Activated naive CD8-positive, alpha-beta T cell treated with anti-CD3 and anti-CD28 coated beads for 36 hours (primary cell): ENCODE measurements around the gene FAM20B. TPM values are rescaled to one million over a fixed set of nuclear protein-coding genes. Genes with fewer than 3 reads are reported as not detected.

Experiments
- DNase-seq: peaks from one replicate; pipeline ENCODE4 v3.0.0; 2021
- H3K27ac Mint-ChIP-seq: one replicate; pipeline ENCODE4 v1.8.0; 2022; ENCODE audit warnings: mild to moderate bottlenecking, moderate library complexity, mixed read lengths
- H3K27me3 Mint-ChIP-seq: one replicate; pipeline ENCODE4 v1.8.0; 2022; ENCODE audit warnings: mild to moderate bottlenecking, mixed read lengths
- H3K36me3 Mint-ChIP-seq: one replicate; pipeline ENCODE4 v1.8.0; 2021; ENCODE audit warnings: mild to moderate bottlenecking, mixed read lengths
- H3K4me1 Mint-ChIP-seq: one replicate; pipeline ENCODE4 v1.8.0; 2021; ENCODE audit warnings: mixed read lengths
- H3K4me3 Mint-ChIP-seq: one replicate; pipeline ENCODE4 v1.8.0; 2022; ENCODE audit warnings: mild to moderate bottlenecking, moderate library complexity, mixed read lengths
- H3K9me3 Mint-ChIP-seq: one replicate; pipeline ENCODE4 v1.8.0; 2022; ENCODE audit warnings: mixed read lengths
- total RNA-seq, 2 experiments: library from RNA; stranded (reverse); gene quantifications; one replicate each; pipeline ENCODE4 v1.2.3, GENCODE V29; 2021

FAM20B gene
- total RNA-seq, 2 experiments from 2014 or later: 37.4 to 42.6 TPM

- no peak overlapping the region for H3K27ac Mint-ChIP-seq
- no peaks in the 10 kb centered on the region for H3K4me1 Mint-ChIP-seq
- no peaks in the 10 kb centered on the region for H3K36me3 Mint-ChIP-seq
- no peak overlapping the region for H3K4me3 Mint-ChIP-seq
- H3K9me3 Mint-ChIP-seq: no peaks in the 10 kb centered on the region
- H3K27me3 Mint-ChIP-seq: no peaks in the 10 kb centered on the region
- no peak for DNase-seq
Observed at GRCh38 chr1:179014123-179014522, 11.6 kb upstream of the FAM20B start.

DNA sequence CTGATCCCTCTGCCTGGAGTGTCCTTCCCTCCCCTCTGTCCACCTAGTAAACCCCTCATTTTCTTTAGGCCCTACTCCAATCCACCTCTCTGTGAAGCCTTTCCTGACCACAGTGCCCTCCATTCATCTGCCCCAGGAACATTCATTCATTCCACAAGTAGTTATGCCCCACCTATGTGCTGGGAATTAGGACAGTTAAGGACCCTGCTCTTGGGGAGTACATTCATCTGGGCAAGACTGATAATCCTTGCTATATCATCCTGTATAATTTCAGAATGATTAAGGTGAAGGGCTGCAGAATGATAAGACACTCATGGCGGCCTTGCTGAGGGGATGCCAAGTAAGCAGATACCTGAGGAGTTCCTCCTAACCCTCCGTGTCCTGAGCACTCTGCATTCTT lies 10.3 kb upstream of the FAM20B start:
- Mint-ChIP-seq H3K27ac (no peak overlapping the region), H3K9me3 (no peaks in the 10 kb centered on the region), H3K36me3 (no peaks in the 10 kb centered on the region), H3K27me3 (no peaks in the 10 kb centered on the region), H3K4me3 (no peak overlapping the region), H3K4me1 (no peaks in the 10 kb centered on the region)
- no peak for DNase-seq

GRCh38 chr1:179016706-179017382 lies 8.8 kb upstream of the FAM20B start:
- no peaks in the 10 kb centered on the region for H3K4me1 Mint-ChIP-seq

DNA sequence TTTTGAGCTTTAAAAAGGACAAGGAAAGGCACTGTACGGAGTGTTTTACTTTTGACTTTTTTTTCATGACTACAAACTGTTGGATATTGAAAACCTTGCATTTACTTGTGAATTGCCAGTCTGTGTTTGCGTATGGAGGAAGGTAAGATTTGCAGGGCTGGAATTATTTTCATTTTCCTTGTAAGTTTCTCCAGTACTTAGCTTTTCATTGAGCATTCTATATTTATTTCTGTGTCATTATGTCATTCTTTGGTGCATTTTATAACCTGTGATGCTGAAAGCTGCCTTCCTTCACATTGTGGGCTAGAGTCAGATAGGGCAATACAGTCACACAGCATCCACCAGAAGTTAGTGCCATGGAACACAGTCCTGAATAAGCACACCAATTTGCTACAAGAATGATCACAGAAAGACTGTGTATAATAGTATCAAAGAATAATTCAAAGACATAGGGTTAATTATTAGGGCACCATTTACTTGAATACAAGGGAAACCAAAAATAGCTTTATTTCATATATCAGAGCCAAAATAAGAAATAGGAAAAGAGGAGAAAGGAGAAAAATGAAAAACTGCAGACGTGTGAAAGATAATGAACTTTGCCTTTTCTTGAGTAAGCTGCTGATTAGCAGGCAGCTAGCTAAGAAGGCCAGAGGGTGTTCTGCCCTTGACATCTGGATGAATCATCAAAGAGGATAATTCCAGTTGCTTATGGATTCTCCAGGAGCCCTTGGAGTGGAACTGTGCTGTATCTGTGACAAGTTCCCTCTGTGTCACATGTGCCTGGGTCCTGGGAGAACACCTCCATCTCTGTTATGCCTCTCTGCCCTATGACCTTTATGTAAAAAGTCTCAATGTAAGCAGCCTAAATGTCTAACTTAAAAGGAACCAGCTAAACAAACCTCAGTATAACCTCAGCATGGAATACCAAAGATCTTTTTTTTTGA lies 8.0 kb upstream of the FAM20B start:
- Mint-ChIP-seq H3K27me3 (no peaks in the 10 kb centered on the region), H3K4me1 (no peaks in the 10 kb centered on the region), H3K4me3 (no peak overlapping the region), H3K36me3 (no peaks in the 10 kb centered on the region), H3K9me3 (no peaks in the 10 kb centered on the region), H3K27ac (no peak overlapping the region)
- DNase-seq: no peak

More at GRCh38 chr1:179016706-179017382, 8.8 kb upstream of the FAM20B start:
- DNase-seq: no peak
- Mint-ChIP-seq H3K4me3 (no peak overlapping the region), H3K27me3 (no peaks in the 10 kb centered on the region), H3K9me3 (no peaks in the 10 kb centered on the region), H3K36me3 (no peaks in the 10 kb centered on the region), H3K27ac (no peak overlapping the region)

GRCh38 chr1:179021873-179022272 lies 3.8 kb upstream of the FAM20B start:
- peaks cover 2% of the 10 kb centered on the region for H3K36me3 Mint-ChIP-seq
- H3K4me1 Mint-ChIP-seq: peaks cover 7% of the 10 kb centered on the region
- no peak overlapping the region for H3K4me3 Mint-ChIP-seq
- no peak overlapping the region for H3K27ac Mint-ChIP-seq
- no peak for DNase-seq
- no peaks in the 10 kb centered on the region for H3K27me3 Mint-ChIP-seq
- peaks cover 1% of the 10 kb centered on the region for H3K9me3 Mint-ChIP-seq

- H3K4me1 Mint-ChIP-seq: peaks cover 19% of the 10 kb centered on the region
- no peak overlapping the region for H3K4me3 Mint-ChIP-seq
Observed at GRCh38 chr1:179023946-179024650, 1.6 kb upstream of the FAM20B start.

GRCh38 chr1:179025975-179026812 lies 500 bp downstream of the FAM20B start:
- H3K4me3 Mint-ChIP-seq: peak overlapping the region; percentile 99
- H3K27ac Mint-ChIP-seq: peak overlapping the region; percentile 97
- H3K9me3 Mint-ChIP-seq: peaks cover 1% of the 10 kb centered on the region
- peaks cover 39% of the 10 kb centered on the region for H3K4me1 Mint-ChIP-seq
- H3K36me3 Mint-ChIP-seq: peaks cover 3% of the 10 kb centered on the region
- DNase-seq: peak; percentile 85
- no peaks in the 10 kb centered on the region for H3K27me3 Mint-ChIP-seq

More at GRCh38 chr1:179023946-179024650, 1.6 kb upstream of the FAM20B start:
- Mint-ChIP-seq H3K9me3 (peaks cover 1% of the 10 kb centered on the region), H3K27ac (no peak overlapping the region), H3K27me3 (no peaks in the 10 kb centered on the region), H3K36me3 (peaks cover 3% of the 10 kb centered on the region)
- no peak for DNase-seq

- Mint-ChIP-seq H3K4me1 (peaks cover 47% of the 10 kb centered on the region), H3K27me3 (no peaks in the 10 kb centered on the region), H3K27ac (peak overlapping the region; percentile 97), H3K4me3 (peak overlapping the region; percentile 99), H3K36me3 (peaks cover 3% of the 10 kb centered on the region), H3K9me3 (peaks cover 1% of the 10 kb centered on the region)
- DNase-seq: no peak
Observed at GRCh38 chr1:179026813-179027669, 1.3 kb downstream of the FAM20B start.

DNA sequence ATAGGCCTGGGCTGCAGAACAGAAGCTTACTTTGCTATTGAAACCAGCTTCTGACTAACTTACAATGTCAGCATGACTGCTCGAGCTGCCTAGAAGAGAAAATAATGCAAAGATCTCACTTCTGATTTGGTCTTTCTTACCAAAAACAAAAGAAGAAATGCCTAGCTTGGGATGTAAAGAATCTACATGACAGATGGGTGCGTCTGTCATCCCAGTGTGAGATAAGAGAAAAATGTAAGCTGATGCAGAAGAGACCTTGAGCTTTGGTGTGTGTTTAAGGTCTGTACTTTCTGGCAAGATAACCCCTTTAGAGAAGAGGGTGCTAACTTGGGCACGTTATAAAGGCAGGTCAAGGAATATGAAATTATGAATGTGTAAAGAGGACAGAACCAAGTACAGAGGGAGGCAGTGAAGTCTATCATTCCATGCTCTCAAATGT lies 3.6 kb downstream of the FAM20B start:
- peaks cover 62% of the 10 kb centered on the region for H3K4me1 Mint-ChIP-seq
- H3K9me3 Mint-ChIP-seq: peaks cover 1% of the 10 kb centered on the region
- H3K27me3 Mint-ChIP-seq: no peaks in the 10 kb centered on the region
- DNase-seq: no peak
- no peak overlapping the region for H3K27ac Mint-ChIP-seq
- no peak overlapping the region for H3K4me3 Mint-ChIP-seq
- peaks cover 5% of the 10 kb centered on the region for H3K36me3 Mint-ChIP-seq

- no peak overlapping the region for H3K27ac Mint-ChIP-seq
- DNase-seq: no peak
- peaks cover 68% of the 10 kb centered on the region for H3K4me1 Mint-ChIP-seq
- peaks cover 5% of the 10 kb centered on the region for H3K36me3 Mint-ChIP-seq
- H3K9me3 Mint-ChIP-seq: peaks cover 1% of the 10 kb centered on the region
- H3K27me3 Mint-ChIP-seq: no peaks in the 10 kb centered on the region
- no peak overlapping the region for H3K4me3 Mint-ChIP-seq
Observed at GRCh38 chr1:179030130-179030529, 4.4 kb downstream of the FAM20B start.

GRCh38 chr1:179030683-179031082 lies 5.0 kb downstream of the FAM20B start:
- H3K9me3 Mint-ChIP-seq: no peaks in the 10 kb centered on the region
- no peak overlapping the region for H3K4me3 Mint-ChIP-seq
- peaks cover 70% of the 10 kb centered on the region for H3K4me1 Mint-ChIP-seq
- no peak overlapping the region for H3K27ac Mint-ChIP-seq
- H3K27me3 Mint-ChIP-seq: no peaks in the 10 kb centered on the region
- DNase-seq: no peak
- peaks cover 5% of the 10 kb centered on the region for H3K36me3 Mint-ChIP-seq

DNA sequence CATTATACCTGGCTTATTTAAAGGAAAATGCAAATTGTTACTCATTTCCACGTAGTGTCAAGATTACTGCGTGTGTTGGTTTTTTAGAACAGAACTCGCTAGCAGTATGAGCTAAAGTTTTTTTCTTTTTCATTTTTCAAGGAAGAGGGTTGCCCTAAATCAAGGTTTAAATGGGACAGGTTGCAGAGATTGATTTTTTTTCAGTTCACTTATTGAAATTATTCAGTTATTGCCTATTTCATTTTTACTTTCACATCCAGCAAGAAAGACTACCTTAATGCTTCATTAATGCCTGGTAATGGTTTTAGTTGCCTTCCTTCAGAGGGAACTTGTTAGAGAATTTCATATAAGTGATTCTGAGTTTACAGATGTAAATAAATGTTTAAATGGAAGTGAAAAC lies 5.6 kb downstream of the FAM20B start:
- H3K4me1 Mint-ChIP-seq: peaks cover 71% of the 10 kb centered on the region
- peaks cover 5% of the 10 kb centered on the region for H3K36me3 Mint-ChIP-seq
- H3K9me3 Mint-ChIP-seq: no peaks in the 10 kb centered on the region
- no peak overlapping the region for H3K27ac Mint-ChIP-seq
- no peak overlapping the region for H3K4me3 Mint-ChIP-seq
- H3K27me3 Mint-ChIP-seq: no peaks in the 10 kb centered on the region
- DNase-seq: no peak

GRCh38 chr1:179031855-179032513 lies 6.3 kb downstream of the FAM20B start:
- H3K4me1 Mint-ChIP-seq: peaks cover 76% of the 10 kb centered on the region
- peaks cover 3% of the 10 kb centered on the region for H3K36me3 Mint-ChIP-seq
- no peak overlapping the region for H3K4me3 Mint-ChIP-seq
- no peaks in the 10 kb centered on the region for H3K9me3 Mint-ChIP-seq
- no peak overlapping the region for H3K27ac Mint-ChIP-seq
- no peaks in the 10 kb centered on the region for H3K27me3 Mint-ChIP-seq
- DNase-seq: no peak
